GM15510 (cell line): ENCODE data around the gene CALN1.

Source experiments
- POLR2A ChIP-seq: IDR thresholded peaks from 3 replicates; pipeline ENCODE4 v1.6.1; 2011; ENCODE audit warnings: borderline replicate concordance; ENCODE audit not compliant: insufficient read length; ENCODE audit errors: extremely low read depth

The CALN1 gene

GRCh38 chr7:72015136-72015535 lies 397.0 kb downstream of the CALN1 start:
- TF ChIP-seq POLR2A, result no peak

GRCh38 chr7:72007018-72007417 lies 405.1 kb downstream of the CALN1 start:
- no peak for TF ChIP-seq POLR2A

- TF ChIP-seq POLR2A, result no peak
Measured at GRCh38 chr7:72003236-72003635, 408.9 kb downstream of the CALN1 start.

- no peak for TF ChIP-seq POLR2A
Measured at GRCh38 chr7:71996141-71996540, 416.0 kb downstream of the CALN1 start.

GRCh38 chr7:71995111-71995510 lies 417.0 kb downstream of the CALN1 start:
- no peak for TF ChIP-seq POLR2A

GRCh38 chr7:71991586-71991985 lies 420.6 kb downstream of the CALN1 start:
- TF ChIP-seq POLR2A, result no peak

GRCh38 chr7:71990138-71990462 lies 422.0 kb downstream of the CALN1 start:
- no peak for TF ChIP-seq POLR2A

- TF ChIP-seq POLR2A, result no peak
Measured at GRCh38 chr7:71988201-71988600, 423.9 kb downstream of the CALN1 start.

- TF ChIP-seq POLR2A, result no peak
Measured at GRCh38 chr7:71987200-71987767, 424.9 kb downstream of the CALN1 start.

GRCh38 chr7:71984348-71984747 lies 427.8 kb downstream of the CALN1 start:
- no peak for TF ChIP-seq POLR2A

GRCh38 chr7:71982851-71983250 lies 429.3 kb downstream of the CALN1 start:
- TF ChIP-seq POLR2A, result no peak

GRCh38 chr7:71976645-71977044 lies 435.5 kb downstream of the CALN1 start:
- TF ChIP-seq POLR2A, result no peak

- no peak for TF ChIP-seq POLR2A
Measured at GRCh38 chr7:71974611-71975010, 437.5 kb downstream of the CALN1 start.

- no peak for TF ChIP-seq POLR2A
Measured at GRCh38 chr7:71972534-71972933, 439.6 kb downstream of the CALN1 start.

GRCh38 chr7:71970725-71971124 lies 441.4 kb downstream of the CALN1 start:
- TF ChIP-seq POLR2A, result no peak

- no peak for TF ChIP-seq POLR2A
Measured at GRCh38 chr7:71962636-71963035, 449.5 kb downstream of the CALN1 start.

- no peak for TF ChIP-seq POLR2A
Measured at GRCh38 chr7:71961283-71961682, 450.9 kb downstream of the CALN1 start.
